Astrocyte of the hippocampus (primary cell): Measurements from ENCODE around the gene OGFR.

Experiments used
- DNase-seq: peaks from one replicate; pipeline ENCODE4 v3.0.0; 2011; ENCODE audit warnings: low read depth, low spot score

Gene OGFR

GRCh38 chr20:62804627-62805154 lies at the start of gene OGFR:
TSS of gene OGFR (plus strand) at chr20:62804835. CDS start at chr20:62804860, 25 bp downstream.
- DNase-seq: peak; percentile 88

- DNase-seq: no peak
Observed at GRCh38 chr20:62754991-62755356, 49.7 kb upstream of the OGFR start.

GRCh38 chr20:62755817-62756724 lies 48.6 kb upstream of the OGFR start:
- no peak for DNase-seq

- no peak for DNase-seq
Observed at GRCh38 chr20:62758226-62758912, 46.3 kb upstream of the OGFR start.

GRCh38 chr20:62759981-62760431 lies 44.6 kb upstream of the OGFR start:
- DNase-seq: no peak

GRCh38 chr20:62760471-62760855 lies 44.2 kb upstream of the OGFR start:
- DNase-seq: no peak

GRCh38 chr20:62760856-62761758 lies 43.5 kb upstream of the OGFR start:
- DNase-seq: peak; percentile 61

GRCh38 chr20:62761759-62762131 lies 42.9 kb upstream of the OGFR start:
- DNase-seq: no peak

GRCh38 chr20:62762376-62762775 lies 42.3 kb upstream of the OGFR start:
- DNase-seq: no peak

GRCh38 chr20:62762801-62763368 lies 41.8 kb upstream of the OGFR start:
- no peak for DNase-seq

- DNase-seq: no peak
Observed at GRCh38 chr20:62763404-62763803, 41.2 kb upstream of the OGFR start.

GRCh38 chr20:62764156-62764935 lies 40.3 kb upstream of the OGFR start:
- DNase-seq: no peak

GRCh38 chr20:62765021-62765420 lies 39.6 kb upstream of the OGFR start:
- DNase-seq: no peak

- no peak for DNase-seq
Observed at GRCh38 chr20:62765432-62766070, 39.1 kb upstream of the OGFR start.

- DNase-seq: no peak
Observed at GRCh38 chr20:62766071-62766450, 38.6 kb upstream of the OGFR start.

GRCh38 chr20:62766716-62767115 lies 37.9 kb upstream of the OGFR start:
- DNase-seq: no peak

GRCh38 chr20:62768234-62768546 lies 36.4 kb upstream of the OGFR start:
- DNase-seq: no peak

GRCh38 chr20:62768551-62769287 lies 35.9 kb upstream of the OGFR start:
- peak; percentile 88 for DNase-seq

- DNase-seq: no peak
Observed at GRCh38 chr20:62769346-62770071, 35.1 kb upstream of the OGFR start.
